ENCODE results near the gene PHGDH. TPM values are rescaled to one million over a fixed set of nuclear protein-coding genes. Genes with fewer than 3 reads are reported as not detected.

The PHGDH gene
- total RNA-seq, 3 donors from 2014 or later = 3.3 to 32.9 (median 13.2) TPM

DNA sequence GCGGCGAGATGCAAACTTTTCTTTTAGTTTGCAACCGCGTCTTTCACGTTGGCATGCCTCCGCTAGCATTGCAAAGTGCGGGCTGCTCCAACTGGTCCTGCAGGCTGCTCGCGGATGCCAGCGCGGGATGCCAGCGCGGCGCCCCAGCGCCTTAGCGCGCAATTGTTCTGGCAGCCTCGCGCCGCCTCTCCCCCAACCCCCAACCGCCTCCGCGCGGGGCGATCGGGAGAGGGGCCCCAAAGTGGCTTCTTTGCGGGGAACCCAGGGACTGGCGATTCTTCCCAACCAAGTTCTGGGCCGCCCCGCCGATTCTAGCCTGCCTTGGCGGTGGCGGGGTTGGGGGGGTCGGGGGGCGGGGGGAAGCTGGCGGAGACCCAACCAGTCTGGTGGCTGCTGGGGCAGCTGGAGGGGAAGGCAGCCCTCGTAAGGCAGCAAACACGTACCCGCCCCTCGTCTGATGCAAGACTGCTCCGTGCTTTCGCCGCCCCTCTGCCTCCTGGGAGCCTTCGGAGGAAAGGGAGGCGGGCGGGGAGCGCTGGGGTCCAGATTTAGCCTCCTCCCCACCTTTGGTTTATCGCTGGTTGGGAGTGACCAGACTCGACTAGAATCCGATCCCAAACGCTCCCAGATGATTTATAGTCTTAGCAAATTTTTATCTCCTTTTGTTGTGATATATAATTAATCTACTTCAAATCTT is 756 bp downstream of the PHGDH start:
- H3K9me3 ChIP-seq = no peaks in the 10 kb centered on the region
- peak; percentile 69 for ATAC-seq
- H3K36me3 ChIP-seq (ENCODE audit: low read depth) = no peaks in the 10 kb centered on the region
- intact Hi-C loops (cut with DNase I, micrococcal nuclease) = no loop called here
- TF ChIP-seq, protein P1, sequence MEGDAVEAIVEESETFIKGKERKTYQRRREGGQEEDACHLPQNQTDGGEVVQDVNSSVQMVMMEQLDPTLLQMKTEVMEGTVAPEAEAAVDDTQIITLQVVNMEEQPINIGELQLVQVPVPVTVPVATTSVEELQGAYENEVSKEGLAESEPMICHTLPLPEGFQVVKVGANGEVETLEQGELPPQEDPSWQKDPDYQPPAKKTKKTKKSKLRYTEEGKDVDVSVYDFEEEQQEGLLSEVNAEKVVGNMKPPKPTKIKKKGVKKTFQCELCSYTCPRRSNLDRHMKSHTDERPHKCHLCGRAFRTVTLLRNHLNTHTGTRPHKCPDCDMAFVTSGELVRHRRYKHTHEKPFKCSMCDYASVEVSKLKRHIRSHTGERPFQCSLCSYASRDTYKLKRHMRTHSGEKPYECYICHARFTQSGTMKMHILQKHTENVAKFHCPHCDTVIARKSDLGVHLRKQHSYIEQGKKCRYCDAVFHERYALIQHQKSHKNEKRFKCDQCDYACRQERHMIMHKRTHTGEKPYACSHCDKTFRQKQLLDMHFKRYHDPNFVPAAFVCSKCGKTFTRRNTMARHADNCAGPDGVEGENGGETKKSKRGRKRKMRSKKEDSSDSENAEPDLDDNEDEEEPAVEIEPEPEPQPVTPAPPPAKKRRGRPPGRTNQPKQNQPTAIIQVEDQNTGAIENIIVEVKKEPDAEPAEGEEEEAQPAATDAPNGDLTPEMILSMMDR (IDR thresholded peaks at IDR 0.05) = no peak
- H3K4me1 ChIP-seq (ENCODE audit: low read depth) = peaks cover 12% of the 10 kb centered on the region
- H3K4me3 ChIP-seq = peak overlapping the region; percentile 6
- peak; percentile 47 to 75 (median 56) for DNase-seq

DNA sequence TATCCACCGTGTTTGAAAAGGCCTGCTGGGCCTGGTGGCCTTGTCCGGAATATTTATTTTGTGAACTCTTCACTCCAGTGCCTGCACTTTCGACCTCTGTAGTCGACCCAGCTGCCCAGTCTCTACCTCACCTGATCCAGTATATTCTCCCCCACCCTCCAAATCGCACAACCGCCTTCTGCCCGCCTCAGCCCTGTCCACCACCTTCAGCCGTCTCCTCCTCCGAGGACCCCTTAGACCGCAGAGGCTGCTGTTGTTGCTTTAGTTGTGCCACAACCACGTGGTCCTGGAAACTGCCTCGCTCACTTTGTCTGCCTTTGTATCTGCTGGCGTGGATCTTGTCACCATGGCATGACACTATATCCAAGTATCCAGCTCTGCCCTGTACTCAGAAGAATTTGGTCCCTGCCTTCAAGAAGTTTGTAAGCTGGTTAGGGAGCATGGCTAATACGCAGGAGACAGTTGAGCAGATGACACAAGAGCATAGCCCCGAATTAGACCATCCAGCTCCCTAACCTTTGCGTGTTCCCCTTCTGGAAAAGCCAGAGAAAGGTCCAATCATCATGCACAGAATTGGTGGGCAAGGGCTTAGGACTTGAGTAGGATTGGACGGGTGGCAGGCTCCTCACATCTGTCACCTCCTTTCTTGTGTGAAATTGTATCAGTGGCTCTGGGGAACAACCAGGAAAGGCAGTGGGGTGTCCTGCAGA is 1.5 kb downstream of the PHGDH start:
- Histone ChIP-seq H3K9me3 (no peaks in the 10 kb centered on the region), H3K36me3 (ENCODE audit: low read depth) (no peaks in the 10 kb centered on the region), H3K4me3 (no peak overlapping the region), H3K4me1 (ENCODE audit: low read depth) (peaks cover 12% of the 10 kb centered on the region)
- no peak for DNase-seq
- intact Hi-C loops (cut with DNase I, micrococcal nuclease) = no loop called here
- TF ChIP-seq, protein P1 (IDR thresholded peaks at IDR 0.05) = no peak
- ATAC-seq = no peak

DNA sequence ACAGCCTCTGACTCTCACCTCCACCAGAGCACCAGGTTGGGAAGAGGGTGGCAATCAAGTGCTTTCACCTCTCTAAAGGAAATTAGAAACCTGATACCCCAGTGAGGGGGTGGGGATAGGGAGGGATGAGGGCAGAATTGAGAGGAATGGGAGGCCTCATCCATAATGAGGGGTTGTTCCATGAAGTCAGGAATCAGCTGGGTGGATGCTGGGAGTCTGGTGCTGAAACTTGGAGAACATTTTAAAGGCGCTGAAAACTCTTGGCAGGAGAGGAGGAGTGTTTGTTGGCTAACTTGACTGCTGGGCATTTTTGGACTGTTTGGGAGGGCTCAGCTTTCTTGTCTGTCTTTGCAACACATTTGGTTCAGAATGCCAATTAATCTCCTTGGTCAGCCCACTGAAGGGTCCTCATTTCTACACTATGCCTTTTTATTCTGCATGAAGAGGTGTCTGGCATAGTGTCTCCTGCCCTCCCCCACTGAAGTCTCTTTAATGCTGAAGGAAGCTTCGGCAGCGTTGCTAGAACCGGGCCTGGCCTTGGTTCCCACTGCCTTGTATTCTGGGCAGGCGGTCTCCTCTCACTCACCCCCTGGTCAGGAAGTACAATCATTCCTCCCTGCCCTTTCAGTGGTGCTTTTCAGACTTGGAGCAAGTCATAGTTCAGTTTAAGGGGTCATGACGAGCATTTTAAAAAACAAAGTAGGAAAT is 2.2 kb downstream of the PHGDH start:
- Histone ChIP-seq H3K4me1 (ENCODE audit: low read depth) (peaks cover 12% of the 10 kb centered on the region), H3K9me3 (no peaks in the 10 kb centered on the region), H3K36me3 (ENCODE audit: low read depth) (no peaks in the 10 kb centered on the region), H3K4me3 (no peak overlapping the region)
- TF ChIP-seq, protein P1 (IDR thresholded peaks at IDR 0.05) = no peak
- ATAC-seq (no peak), DNase-seq (no peak)
- intact Hi-C loops (cut with DNase I, micrococcal nuclease) = no loop called here

DNA sequence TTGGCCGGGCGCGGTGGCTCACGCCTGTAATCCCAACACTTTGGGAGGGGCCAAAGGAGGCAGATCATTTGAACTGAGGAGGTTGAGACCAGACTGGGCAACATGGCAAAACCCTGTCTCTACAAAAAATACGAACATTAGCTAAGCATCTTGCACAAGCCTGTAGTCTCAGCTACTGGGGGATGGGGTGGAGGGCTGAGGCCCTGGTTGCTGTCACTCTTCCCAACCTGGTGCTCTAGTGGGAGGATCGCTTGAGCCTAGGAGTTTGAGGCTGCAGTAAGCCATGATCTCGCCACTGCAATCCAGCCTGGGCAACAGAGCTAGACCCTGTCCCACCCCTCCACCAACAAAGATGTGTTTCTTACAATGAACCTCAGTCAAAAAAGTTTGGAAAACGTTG is 2.8 kb downstream of the PHGDH start:
- Histone ChIP-seq H3K9me3 (no peaks in the 10 kb centered on the region), H3K4me3 (no peak overlapping the region), H3K4me1 (ENCODE audit: low read depth) (peaks cover 12% of the 10 kb centered on the region), H3K36me3 (ENCODE audit: low read depth) (no peaks in the 10 kb centered on the region)
- intact Hi-C loops (cut with DNase I, micrococcal nuclease) = no loop called here
- DNase-seq (no peak), ATAC-seq (no peak)
- TF ChIP-seq, protein P1 (IDR thresholded peaks at IDR 0.05) = no peak

DNA sequence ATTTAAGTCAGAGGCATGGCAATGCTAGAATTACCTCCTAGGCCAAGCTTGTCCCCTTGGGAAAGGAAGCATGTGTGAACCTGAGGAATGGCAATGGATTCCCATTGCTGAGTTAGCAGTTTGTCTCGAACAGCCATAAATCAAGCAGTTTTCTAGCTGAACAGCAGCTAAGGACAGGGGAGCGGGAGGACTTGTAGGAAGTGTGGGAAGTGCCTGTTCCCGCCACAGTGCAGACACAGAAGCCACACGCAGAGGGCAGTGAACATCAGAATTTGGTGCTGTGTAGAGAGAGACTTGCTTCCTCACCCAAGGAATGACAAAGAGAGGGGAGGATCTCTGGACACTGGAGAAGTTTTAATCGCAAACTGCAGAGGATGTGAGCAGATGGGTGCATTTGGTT is 3.8 kb downstream of the PHGDH start:
- DNase-seq = no peak
- Histone ChIP-seq H3K4me3 (no peak overlapping the region), H3K9me3 (no peaks in the 10 kb centered on the region), H3K4me1 (ENCODE audit: low read depth) (peaks cover 12% of the 10 kb centered on the region), H3K36me3 (ENCODE audit: low read depth) (no peaks in the 10 kb centered on the region)
- ATAC-seq = no peak
- intact Hi-C loops (cut with DNase I, micrococcal nuclease) = no loop called here
- TF ChIP-seq, protein P1 (IDR thresholded peaks at IDR 0.05) = no peak

Measured in mucosa of descending colon (tissue), 3 donors.